ENCODE data around the gene CHRM1.

CHRM1 gene

GRCh38 chr11:62948765-62949320 lies 27.7 kb upstream of the CHRM1 start:
- TF ChIP-seq, protein P1, sequence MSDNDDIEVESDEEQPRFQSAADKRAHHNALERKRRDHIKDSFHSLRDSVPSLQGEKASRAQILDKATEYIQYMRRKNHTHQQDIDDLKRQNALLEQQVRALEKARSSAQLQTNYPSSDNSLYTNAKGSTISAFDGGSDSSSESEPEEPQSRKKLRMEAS (IDR thresholded peaks at IDR 0.05), result no peak
- TF ChIP-seq, protein P2, sequence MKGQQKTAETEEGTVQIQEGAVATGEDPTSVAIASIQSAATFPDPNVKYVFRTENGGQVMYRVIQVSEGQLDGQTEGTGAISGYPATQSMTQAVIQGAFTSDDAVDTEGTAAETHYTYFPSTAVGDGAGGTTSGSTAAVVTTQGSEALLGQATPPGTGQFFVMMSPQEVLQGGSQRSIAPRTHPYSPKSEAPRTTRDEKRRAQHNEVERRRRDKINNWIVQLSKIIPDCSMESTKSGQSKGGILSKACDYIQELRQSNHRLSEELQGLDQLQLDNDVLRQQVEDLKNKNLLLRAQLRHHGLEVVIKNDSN (IDR thresholded peaks at IDR 0.05), result no peak
- TF ChIP-seq CEBPB (IDR thresholded peaks at IDR 0.05) (no peak), TAF1 (IDR thresholded peaks at IDR 0.05; ENCODE audit: low read depth) (no peak), TCF12 (IDR thresholded peaks at IDR 0.05; ENCODE audit: low read depth) (no peak), FOXM1 (IDR thresholded peaks at IDR 0.05; ENCODE audit: borderline replicate concordance, low read depth) (no peak), TEAD4 (IDR thresholded peaks at IDR 0.05) (no peak), CREB1 (IDR thresholded peaks at IDR 0.05; ENCODE audit: low read depth) (no peak), NFIC (IDR thresholded peaks at IDR 0.05) (no peak), EP300 (IDR thresholded peaks at IDR 0.05; ENCODE audit: borderline replicate concordance) (no peak), YY1 (IDR thresholded peaks at IDR 0.05; ENCODE audit: low read depth) (no peak), RAD21 (IDR thresholded peaks at IDR 0.05; ENCODE audit: low read depth) (no peak), EGR1 (IDR thresholded peaks at IDR 0.05) (no peak), ZBTB7A (IDR thresholded peaks at IDR 0.05; ENCODE audit: low read depth) (no peak)
- TF ChIP-seq, protein P3, sequence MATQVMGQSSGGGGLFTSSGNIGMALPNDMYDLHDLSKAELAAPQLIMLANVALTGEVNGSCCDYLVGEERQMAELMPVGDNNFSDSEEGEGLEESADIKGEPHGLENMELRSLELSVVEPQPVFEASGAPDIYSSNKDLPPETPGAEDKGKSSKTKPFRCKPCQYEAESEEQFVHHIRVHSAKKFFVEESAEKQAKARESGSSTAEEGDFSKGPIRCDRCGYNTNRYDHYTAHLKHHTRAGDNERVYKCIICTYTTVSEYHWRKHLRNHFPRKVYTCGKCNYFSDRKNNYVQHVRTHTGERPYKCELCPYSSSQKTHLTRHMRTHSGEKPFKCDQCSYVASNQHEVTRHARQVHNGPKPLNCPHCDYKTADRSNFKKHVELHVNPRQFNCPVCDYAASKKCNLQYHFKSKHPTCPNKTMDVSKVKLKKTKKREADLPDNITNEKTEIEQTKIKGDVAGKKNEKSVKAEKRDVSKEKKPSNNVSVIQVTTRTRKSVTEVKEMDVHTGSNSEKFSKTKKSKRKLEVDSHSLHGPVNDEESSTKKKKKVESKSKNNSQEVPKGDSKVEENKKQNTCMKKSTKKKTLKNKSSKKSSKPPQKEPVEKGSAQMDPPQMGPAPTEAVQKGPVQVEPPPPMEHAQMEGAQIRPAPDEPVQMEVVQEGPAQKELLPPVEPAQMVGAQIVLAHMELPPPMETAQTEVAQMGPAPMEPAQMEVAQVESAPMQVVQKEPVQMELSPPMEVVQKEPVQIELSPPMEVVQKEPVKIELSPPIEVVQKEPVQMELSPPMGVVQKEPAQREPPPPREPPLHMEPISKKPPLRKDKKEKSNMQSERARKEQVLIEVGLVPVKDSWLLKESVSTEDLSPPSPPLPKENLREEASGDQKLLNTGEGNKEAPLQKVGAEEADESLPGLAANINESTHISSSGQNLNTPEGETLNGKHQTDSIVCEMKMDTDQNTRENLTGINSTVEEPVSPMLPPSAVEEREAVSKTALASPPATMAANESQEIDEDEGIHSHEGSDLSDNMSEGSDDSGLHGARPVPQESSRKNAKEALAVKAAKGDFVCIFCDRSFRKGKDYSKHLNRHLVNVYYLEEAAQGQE (IDR thresholded peaks at IDR 0.05; ENCODE audit: low read depth), result no peak

GRCh38 chr11:62934496-62934785 lies 13.3 kb upstream of the CHRM1 start:
- no peak for TF ChIP-seq YY1 (IDR thresholded peaks at IDR 0.05; ENCODE audit: low read depth)
- TF ChIP-seq EGR1 (IDR thresholded peaks at IDR 0.05), result no peak
- TF ChIP-seq, protein P2 (IDR thresholded peaks at IDR 0.05), result no peak

DNA sequence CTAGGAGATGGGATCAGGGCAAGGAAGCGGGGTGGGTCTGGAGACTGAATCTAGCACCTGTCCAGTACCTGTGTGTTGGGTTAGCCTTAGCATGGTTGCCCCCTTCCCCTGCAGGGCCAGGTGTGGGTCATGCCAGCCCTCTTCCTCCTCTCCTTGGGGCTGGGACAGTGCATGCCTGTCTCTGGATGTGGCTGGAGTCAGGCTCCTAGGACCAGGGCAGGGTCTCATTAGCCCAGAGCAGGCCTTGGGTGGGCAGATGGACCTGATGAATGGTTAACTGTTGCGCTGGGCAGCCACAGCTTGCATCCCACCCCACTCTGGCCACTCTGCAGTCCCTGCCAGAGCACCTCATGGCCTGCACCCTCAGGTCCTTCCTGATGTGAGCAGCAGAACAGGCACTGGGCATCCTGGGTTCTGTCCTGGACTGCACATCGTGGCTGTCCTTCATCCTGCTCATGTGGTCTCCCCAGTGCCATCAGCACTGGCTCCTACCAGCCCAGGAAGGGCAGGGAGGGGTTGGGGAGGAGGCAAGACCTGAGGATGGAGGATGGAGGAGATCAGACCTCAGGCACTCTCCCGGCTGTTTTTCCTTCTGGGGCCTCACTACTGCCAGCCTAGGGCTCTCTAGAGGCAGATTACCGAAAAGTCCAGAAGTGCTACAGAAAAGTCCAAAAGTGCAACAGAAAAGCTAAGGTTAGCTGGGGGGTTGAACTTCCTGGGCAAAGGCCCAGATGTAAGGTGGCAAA lies 12.8 kb upstream of the CHRM1 start:
- TF ChIP-seq FOXM1 (IDR thresholded peaks at IDR 0.05; ENCODE audit: borderline replicate concordance, low read depth), result no peak
- no peak for TF ChIP-seq EP300 (IDR thresholded peaks at IDR 0.05; ENCODE audit: borderline replicate concordance)
- TF ChIP-seq TEAD4 (IDR thresholded peaks at IDR 0.05), result no peak
- no peak for TF ChIP-seq RAD21 (IDR thresholded peaks at IDR 0.05; ENCODE audit: low read depth)
- no peak for TF ChIP-seq NFIC (IDR thresholded peaks at IDR 0.05)
- TF ChIP-seq YY1 (IDR thresholded peaks at IDR 0.05; ENCODE audit: low read depth), result no peak
- TF ChIP-seq ZBTB7A (IDR thresholded peaks at IDR 0.05; ENCODE audit: low read depth), result no peak
- no peak for TF ChIP-seq CREB1 (IDR thresholded peaks at IDR 0.05; ENCODE audit: low read depth)
- no peak for TF ChIP-seq CEBPB (IDR thresholded peaks at IDR 0.05)
- no peak for TF ChIP-seq EGR1 (IDR thresholded peaks at IDR 0.05)
- TF ChIP-seq, protein P1 (IDR thresholded peaks at IDR 0.05), result no peak
- TF ChIP-seq TAF1 (IDR thresholded peaks at IDR 0.05; ENCODE audit: low read depth), result no peak

DNA sequence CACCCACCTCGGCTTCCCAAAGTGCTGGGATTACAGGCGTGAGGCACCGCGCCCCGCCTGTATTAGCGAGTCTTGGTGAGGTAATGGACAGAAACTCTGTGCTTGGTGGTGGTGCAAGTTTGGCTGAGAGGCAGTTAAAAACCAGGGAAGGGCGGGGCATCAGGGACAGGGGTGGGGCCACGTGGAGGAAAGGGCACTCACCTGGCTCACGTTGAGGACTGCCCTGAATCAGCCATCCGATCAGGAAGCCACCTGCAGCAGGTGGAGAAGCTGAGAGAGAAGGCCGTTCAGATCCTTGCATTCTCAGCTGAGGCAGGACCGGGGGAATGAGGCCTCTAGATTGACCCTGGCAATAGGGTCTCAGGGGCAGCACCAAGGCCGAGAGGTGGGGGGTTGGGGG lies 12.1 kb upstream of the CHRM1 start:
- TF ChIP-seq CREB1 (IDR thresholded peaks at IDR 0.05; ENCODE audit: low read depth) (no peak), FOXM1 (IDR thresholded peaks at IDR 0.05; ENCODE audit: borderline replicate concordance, low read depth) (no peak), TEAD4 (IDR thresholded peaks at IDR 0.05) (no peak)
- TF ChIP-seq, protein P2 (IDR thresholded peaks at IDR 0.05), result peak; percentile 34; the same call in 1 of the 2 replicates
- TF ChIP-seq, protein P1 (IDR thresholded peaks at IDR 0.05), result no peak

- TF ChIP-seq FOXM1 (IDR thresholded peaks at IDR 0.05; ENCODE audit: borderline replicate concordance, low read depth), result no peak
Observed at GRCh38 chr11:62931499-62932278, 10.5 kb upstream of the CHRM1 start.

GRCh38 chr11:62930666-62931065 lies 9.5 kb upstream of the CHRM1 start:
- TF ChIP-seq ZBTB7A (IDR thresholded peaks at IDR 0.05; ENCODE audit: low read depth) (no peak), CEBPB (IDR thresholded peaks at IDR 0.05) (no peak), TEAD4 (IDR thresholded peaks at IDR 0.05) (no peak), NFIC (IDR thresholded peaks at IDR 0.05) (no peak), EP300 (IDR thresholded peaks at IDR 0.05; ENCODE audit: borderline replicate concordance) (no peak), TCF12 (IDR thresholded peaks at IDR 0.05; ENCODE audit: low read depth) (no peak), YY1 (IDR thresholded peaks at IDR 0.05; ENCODE audit: low read depth) (no peak), RAD21 (IDR thresholded peaks at IDR 0.05; ENCODE audit: low read depth) (no peak)
- TF ChIP-seq, protein P2 (IDR thresholded peaks at IDR 0.05), result no peak
- TF ChIP-seq, protein P1 (IDR thresholded peaks at IDR 0.05), result no peak
